ENCODE data around the gene AKR1C4.

GRCh38 chr10:5148678-5149032 lies 48.0 kb upstream of the AKR1C4 start:
- TF ChIP-seq FOXP2 (optimal IDR thresholded peaks at IDR 0.05; ENCODE audit: borderline replicate concordance, extremely low read depth, extremely low read length, insufficient read depth) (no peak), POLR2AphosphoS5 (IDR thresholded peaks at IDR 0.05; ENCODE audit: low read depth, low read length) (no peak)
- TF ChIP-seq, protein P1, sequence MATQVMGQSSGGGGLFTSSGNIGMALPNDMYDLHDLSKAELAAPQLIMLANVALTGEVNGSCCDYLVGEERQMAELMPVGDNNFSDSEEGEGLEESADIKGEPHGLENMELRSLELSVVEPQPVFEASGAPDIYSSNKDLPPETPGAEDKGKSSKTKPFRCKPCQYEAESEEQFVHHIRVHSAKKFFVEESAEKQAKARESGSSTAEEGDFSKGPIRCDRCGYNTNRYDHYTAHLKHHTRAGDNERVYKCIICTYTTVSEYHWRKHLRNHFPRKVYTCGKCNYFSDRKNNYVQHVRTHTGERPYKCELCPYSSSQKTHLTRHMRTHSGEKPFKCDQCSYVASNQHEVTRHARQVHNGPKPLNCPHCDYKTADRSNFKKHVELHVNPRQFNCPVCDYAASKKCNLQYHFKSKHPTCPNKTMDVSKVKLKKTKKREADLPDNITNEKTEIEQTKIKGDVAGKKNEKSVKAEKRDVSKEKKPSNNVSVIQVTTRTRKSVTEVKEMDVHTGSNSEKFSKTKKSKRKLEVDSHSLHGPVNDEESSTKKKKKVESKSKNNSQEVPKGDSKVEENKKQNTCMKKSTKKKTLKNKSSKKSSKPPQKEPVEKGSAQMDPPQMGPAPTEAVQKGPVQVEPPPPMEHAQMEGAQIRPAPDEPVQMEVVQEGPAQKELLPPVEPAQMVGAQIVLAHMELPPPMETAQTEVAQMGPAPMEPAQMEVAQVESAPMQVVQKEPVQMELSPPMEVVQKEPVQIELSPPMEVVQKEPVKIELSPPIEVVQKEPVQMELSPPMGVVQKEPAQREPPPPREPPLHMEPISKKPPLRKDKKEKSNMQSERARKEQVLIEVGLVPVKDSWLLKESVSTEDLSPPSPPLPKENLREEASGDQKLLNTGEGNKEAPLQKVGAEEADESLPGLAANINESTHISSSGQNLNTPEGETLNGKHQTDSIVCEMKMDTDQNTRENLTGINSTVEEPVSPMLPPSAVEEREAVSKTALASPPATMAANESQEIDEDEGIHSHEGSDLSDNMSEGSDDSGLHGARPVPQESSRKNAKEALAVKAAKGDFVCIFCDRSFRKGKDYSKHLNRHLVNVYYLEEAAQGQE (IDR thresholded peaks at IDR 0.05; ENCODE audit: insufficient read depth in 1 of 2, low read depth in 2 of 2, low read length in 2 of 2) = no peak
